GM10266 (cell line): ENCODE data around the gene CUX1.
"Not testable (repeated sequence)": the region's sequence is repeated elsewhere in the genome, so short reads cannot be mapped to it uniquely, and the experiment has no call there.

Source experiments
- DNase-seq: peaks from one replicate; pipeline ENCODE4 v3.0.0; 2012; ENCODE audit errors: extremely low spot score
- TF ChIP-seq, protein P1 (sequence below): IDR thresholded peaks from 2 replicates; pipeline ENCODE4 v1.5.1; 2012; ENCODE audit warnings: mild to moderate bottlenecking, low read depth; ENCODE audit not compliant: control insufficient read depth, insufficient read depth; ENCODE audit errors: missing control alignments

Gene CUX1

GRCh38 chr7:101787864-101788263, 29.6 kb upstream of the CUX1 start:
- TF ChIP-seq, protein P1, sequence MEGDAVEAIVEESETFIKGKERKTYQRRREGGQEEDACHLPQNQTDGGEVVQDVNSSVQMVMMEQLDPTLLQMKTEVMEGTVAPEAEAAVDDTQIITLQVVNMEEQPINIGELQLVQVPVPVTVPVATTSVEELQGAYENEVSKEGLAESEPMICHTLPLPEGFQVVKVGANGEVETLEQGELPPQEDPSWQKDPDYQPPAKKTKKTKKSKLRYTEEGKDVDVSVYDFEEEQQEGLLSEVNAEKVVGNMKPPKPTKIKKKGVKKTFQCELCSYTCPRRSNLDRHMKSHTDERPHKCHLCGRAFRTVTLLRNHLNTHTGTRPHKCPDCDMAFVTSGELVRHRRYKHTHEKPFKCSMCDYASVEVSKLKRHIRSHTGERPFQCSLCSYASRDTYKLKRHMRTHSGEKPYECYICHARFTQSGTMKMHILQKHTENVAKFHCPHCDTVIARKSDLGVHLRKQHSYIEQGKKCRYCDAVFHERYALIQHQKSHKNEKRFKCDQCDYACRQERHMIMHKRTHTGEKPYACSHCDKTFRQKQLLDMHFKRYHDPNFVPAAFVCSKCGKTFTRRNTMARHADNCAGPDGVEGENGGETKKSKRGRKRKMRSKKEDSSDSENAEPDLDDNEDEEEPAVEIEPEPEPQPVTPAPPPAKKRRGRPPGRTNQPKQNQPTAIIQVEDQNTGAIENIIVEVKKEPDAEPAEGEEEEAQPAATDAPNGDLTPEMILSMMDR: no peak

GRCh38 chr7:101788517-101788916, 28.9 kb upstream of the CUX1 start:
- TF ChIP-seq, protein P1: no peak
- DNase-seq: no peak

More at GRCh38 chr7:101787864-101788263, 29.6 kb upstream of the CUX1 start:
- no peak for DNase-seq

GRCh38 chr7:101790566-101791293, 26.7 kb upstream of the CUX1 start:
- DNase-seq: no peak
- TF ChIP-seq, protein P1: no peak

DNA sequence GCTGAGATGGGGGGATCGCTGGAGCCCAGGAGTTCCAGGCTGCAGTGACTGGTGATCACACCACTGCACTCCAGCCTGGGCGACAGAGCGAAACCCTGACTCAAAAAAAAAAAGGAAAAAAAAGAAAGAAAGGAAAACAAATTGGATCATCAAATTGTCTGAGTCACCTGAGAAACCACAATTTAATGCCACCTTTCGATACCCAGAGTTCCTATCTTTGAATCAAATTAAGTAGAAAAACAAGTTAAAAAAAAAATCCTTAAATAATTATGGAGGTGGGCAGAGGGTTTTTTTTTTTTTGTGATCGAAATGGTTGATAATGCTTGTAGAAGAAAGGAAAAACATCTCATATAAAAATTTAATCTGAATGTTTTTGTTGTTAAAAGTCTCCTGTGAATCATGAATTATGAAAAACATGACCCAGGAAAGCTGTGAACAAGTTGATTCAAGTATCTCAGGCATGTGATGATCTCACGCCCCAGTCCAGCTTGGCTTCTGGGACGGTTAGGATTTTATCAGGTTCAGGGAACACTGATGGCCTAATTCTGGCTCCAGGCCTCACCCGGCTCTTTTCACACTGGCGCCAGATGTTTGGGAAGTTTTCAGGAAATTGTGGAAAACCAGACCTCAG, 25.3 kb upstream of the CUX1 start:
- DNase-seq: no peak
- TF ChIP-seq, protein P1: no peak

DNA sequence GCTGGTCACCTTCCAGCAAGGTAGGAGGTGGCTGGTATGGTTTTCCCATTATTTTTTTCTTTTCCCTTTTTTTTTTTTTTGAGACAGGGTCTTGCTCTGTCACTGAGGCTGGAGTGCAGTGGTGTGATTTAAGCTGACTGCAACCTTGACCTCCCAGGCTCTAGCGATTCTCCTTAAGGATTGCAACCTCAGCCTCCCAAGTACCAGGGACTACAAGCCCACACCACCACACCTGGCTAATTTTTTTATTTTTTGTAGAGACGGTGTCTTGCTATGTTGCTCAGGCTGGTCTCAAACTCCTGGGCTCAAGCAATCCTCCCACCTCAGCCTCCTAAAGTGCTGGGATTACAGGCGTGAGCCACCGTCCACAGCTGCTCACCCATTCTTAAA, 24.7 kb upstream of the CUX1 start:
- DNase-seq: not testable (repeated sequence)

DNA sequence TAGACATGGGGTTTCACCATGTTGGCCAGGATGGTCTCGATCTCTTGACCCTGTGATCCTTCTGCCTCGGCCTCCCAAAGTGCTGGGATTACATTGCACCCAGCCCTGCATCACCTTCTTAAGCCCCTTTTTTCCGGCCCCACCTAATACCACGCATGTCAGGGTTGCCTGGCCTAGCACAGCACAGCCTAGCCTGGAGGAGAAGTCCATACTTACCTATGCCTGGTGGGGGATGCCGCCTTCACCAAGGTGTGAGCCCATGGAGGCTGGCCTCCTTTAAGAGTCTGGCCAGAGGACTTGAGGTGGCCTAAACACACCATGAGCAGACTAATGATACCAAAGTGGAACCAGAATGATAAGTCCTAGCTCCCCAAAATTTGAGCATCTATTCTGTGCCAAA, 22.0 kb upstream of the CUX1 start:
- DNase-seq: no peak
- TF ChIP-seq, protein P1: no peak

DNA sequence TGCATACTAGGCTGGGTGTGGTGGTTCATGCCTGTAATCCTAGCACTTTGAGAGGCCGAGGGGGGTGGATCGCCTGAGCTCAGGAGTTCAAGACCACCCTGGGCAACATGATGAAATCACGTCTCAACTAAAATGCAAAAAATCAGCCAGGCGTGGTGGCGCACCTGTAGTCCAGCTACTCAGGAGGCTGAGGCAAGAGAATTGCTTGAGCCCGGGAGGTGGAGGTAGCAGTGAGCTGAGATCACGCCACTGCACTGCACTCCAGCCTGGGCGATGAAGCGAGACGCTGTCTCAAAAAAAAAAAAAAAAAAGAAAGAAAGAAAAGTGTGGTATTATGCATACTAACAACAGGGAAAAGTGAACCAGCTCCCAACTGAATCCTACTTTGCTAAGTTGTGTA, 19.3 kb upstream of the CUX1 start:
- not testable (repeated sequence) for DNase-seq

DNA sequence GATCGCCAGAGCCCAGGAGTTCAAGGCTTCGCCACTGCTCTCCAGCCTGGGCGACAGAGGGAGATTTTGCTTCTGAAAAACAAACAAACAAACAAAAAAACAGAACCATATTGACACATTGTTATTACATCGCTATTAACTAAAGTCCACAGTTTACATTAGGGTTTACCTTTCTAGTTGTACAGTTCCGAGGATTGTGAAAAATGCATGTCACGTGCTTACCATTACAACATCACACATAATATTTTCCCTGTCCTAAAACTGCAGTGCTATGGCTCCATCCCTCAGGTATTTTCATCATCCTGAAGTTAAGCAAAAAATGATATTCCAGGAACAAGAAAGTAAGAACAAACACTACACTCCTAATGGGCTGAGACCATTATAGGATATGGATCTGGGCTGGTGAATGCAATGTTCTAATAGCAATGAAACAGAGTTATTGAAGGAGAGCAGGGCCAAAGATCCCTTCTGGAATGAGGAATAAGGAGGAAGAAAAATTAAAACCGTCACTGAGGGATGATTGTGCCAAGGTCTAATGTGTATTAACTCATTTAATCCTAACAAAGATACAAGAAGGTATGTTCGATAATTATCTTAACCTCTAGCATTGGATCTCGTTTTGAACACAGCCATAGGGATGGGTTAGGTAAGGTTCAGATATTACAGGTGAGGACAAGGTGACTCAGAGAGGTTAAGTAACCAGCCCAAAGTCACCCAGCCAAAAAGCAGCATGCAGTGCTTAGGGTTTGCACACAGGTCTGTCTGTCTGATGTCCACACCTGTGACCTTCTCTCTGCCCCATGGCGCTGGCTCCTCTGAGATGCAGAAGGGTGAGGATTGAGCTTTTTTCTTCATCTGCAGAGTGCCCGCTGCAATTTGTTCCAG, 14.0 kb upstream of the CUX1 start:
- TF ChIP-seq, protein P1: no peak
- DNase-seq: no peak
